ENCODE results near the gene ALG1.
"Not testable (repeated sequence)": the region's sequence is repeated elsewhere in the genome, so short reads cannot be mapped to it uniquely, and the experiment has no call there.

ALG1 gene

GRCh38 chr16:5131467-5132004 lies 59.9 kb downstream of the ALG1 start:
- not testable (repeated sequence) for H3K79me2 ChIP-seq (ENCODE audit: insufficient read depth, low read depth)

GRCh38 chr16:5132915-5133600 lies 61.4 kb downstream of the ALG1 start:
- H2AFZ ChIP-seq (ENCODE audit: low read depth); H3K4me3 ChIP-seq (IDR thresholded peaks at IDR 0.05; ENCODE audit: insufficient read depth, low read depth, low read length); H4K20me1 ChIP-seq (ENCODE audit: insufficient read depth); H3K27ac ChIP-seq; H3K4me2 ChIP-seq; H3K27me3 ChIP-seq (ENCODE audit: insufficient read depth, low read depth); H3K36me3 ChIP-seq (ENCODE audit: insufficient read depth); H3K9ac ChIP-seq; H3K4me1 ChIP-seq (ENCODE audit: low read depth, poor library complexity, severe bottlenecking); H3K79me2 ChIP-seq (ENCODE audit: insufficient read depth, low read depth): not testable (repeated sequence)

More at GRCh38 chr16:5131467-5132004, 59.9 kb downstream of the ALG1 start:
- not testable (repeated sequence) for H3K4me2 ChIP-seq; H3K36me3 ChIP-seq (ENCODE audit: insufficient read depth); H4K20me1 ChIP-seq (ENCODE audit: insufficient read depth); H3K9ac ChIP-seq; H3K27ac ChIP-seq; H3K4me1 ChIP-seq (ENCODE audit: low read depth, poor library complexity, severe bottlenecking); H3K4me3 ChIP-seq (IDR thresholded peaks at IDR 0.05; ENCODE audit: insufficient read depth, low read depth, low read length); H2AFZ ChIP-seq (ENCODE audit: low read depth); H3K27me3 ChIP-seq (ENCODE audit: insufficient read depth, low read depth)

GRCh38 chr16:5134739-5135452 lies 63.3 kb downstream of the ALG1 start:
- H3K27me3 ChIP-seq (ENCODE audit: insufficient read depth, low read depth); H3K36me3 ChIP-seq (ENCODE audit: insufficient read depth); H2AFZ ChIP-seq (ENCODE audit: low read depth); H3K4me2 ChIP-seq; H3K4me1 ChIP-seq (ENCODE audit: low read depth, poor library complexity, severe bottlenecking); H4K20me1 ChIP-seq (ENCODE audit: insufficient read depth); H3K9ac ChIP-seq; H3K4me3 ChIP-seq (IDR thresholded peaks at IDR 0.05; ENCODE audit: insufficient read depth, low read depth, low read length); H3K79me2 ChIP-seq (ENCODE audit: insufficient read depth, low read depth); H3K27ac ChIP-seq: not testable (repeated sequence)
